ENCODE results near the gene LMO2.

The LMO2 gene

DNA sequence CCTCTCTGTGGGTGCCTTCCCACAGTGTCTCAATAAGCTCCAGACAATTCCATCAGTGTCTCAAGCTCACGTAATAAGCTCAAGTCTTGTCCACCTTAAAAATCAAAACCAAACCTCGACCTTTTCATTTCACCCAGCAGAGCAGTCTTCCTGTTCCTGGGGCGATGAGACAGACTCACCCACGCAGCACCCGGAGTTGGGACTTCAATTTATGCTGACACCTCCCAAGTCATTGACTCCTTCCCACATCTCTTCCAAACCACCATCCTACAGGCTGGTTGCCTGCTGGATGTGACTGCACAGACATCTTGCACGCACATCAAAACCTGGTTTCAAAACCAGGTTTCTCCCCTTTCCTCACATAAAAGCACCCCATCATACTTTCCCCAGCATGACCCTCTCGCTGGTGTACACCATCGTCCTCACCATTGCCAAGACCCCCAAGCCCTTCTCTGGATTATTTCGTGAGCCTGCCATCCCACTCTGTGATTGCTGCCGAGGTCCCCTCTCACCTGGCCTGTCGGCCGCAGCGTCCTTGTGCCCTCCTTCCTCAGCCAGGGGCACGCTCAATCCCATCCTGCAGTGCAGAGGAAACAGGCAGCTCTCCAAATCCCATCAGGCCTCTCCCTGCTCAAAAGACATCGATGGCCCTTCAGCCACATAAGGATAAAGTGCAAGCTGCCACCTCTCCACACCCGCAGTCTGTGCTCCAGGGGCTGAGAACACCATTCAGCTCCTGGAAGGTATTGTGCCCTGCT, 72.4 kb downstream of the LMO2 start:
- no peak for DNase-seq (ENCODE audit: low read depth)
